ENCODE data around the gene GDPD3.

- TF ChIP-seq, protein P1, sequence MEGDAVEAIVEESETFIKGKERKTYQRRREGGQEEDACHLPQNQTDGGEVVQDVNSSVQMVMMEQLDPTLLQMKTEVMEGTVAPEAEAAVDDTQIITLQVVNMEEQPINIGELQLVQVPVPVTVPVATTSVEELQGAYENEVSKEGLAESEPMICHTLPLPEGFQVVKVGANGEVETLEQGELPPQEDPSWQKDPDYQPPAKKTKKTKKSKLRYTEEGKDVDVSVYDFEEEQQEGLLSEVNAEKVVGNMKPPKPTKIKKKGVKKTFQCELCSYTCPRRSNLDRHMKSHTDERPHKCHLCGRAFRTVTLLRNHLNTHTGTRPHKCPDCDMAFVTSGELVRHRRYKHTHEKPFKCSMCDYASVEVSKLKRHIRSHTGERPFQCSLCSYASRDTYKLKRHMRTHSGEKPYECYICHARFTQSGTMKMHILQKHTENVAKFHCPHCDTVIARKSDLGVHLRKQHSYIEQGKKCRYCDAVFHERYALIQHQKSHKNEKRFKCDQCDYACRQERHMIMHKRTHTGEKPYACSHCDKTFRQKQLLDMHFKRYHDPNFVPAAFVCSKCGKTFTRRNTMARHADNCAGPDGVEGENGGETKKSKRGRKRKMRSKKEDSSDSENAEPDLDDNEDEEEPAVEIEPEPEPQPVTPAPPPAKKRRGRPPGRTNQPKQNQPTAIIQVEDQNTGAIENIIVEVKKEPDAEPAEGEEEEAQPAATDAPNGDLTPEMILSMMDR (IDR thresholded peaks at IDR 0.05) = no peak
- no peak for TF ChIP-seq EP300 (IDR thresholded peaks at IDR 0.05)
These were observed 23.8 kb upstream of the GDPD3 start for GRCh38 chr16:30136971-30137605.

Data from esophagus muscularis mucosa (tissue), 3 donors.